ENCODE data around the gene URB2.
"Not testable (repeated sequence)": the region's sequence is repeated elsewhere in the genome, so short reads cannot be mapped to it uniquely, and the experiment has no call there.

GRCh38 chr1:229622641-229623120 is 3.4 kb upstream of the URB2 start:
- not testable (repeated sequence) for TF ChIP-seq CTCF, POLR2A (IDR thresholded peaks at IDR 0.05)
